ENCODE results near the gene RTL1.

RTL1 gene

GRCh38 chr14:100857233-100857922, 46.1 kb downstream of the RTL1 start:
- no peaks in the 10 kb centered on the region for H3K9me3 Mint-ChIP-seq (ENCODE audit: low read depth)
- H3K36me3 Mint-ChIP-seq: no peaks in the 10 kb centered on the region
- no peaks in the 10 kb centered on the region for H3K27me3 Mint-ChIP-seq
- H3K4me3 Mint-ChIP-seq: no peak overlapping the region
- H3K27ac Mint-ChIP-seq: no peak overlapping the region
- H3K4me1 Mint-ChIP-seq (ENCODE audit: low read depth): no peaks in the 10 kb centered on the region

- no peaks in the 10 kb centered on the region for H3K27me3 Mint-ChIP-seq
- no peaks in the 10 kb centered on the region for H3K36me3 Mint-ChIP-seq
- H3K4me1 Mint-ChIP-seq (ENCODE audit: low read depth): no peaks in the 10 kb centered on the region
- H3K4me3 Mint-ChIP-seq: no peak overlapping the region
- H3K9me3 Mint-ChIP-seq (ENCODE audit: low read depth): no peaks in the 10 kb centered on the region
- no peak overlapping the region for H3K27ac Mint-ChIP-seq
Observed at GRCh38 chr14:100856056-100856950, 47.2 kb downstream of the RTL1 start.

- no peaks in the 10 kb centered on the region for H3K9me3 Mint-ChIP-seq (ENCODE audit: low read depth)
- no peaks in the 10 kb centered on the region for H3K27me3 Mint-ChIP-seq
- H3K4me3 Mint-ChIP-seq: no peak overlapping the region
- no peaks in the 10 kb centered on the region for H3K36me3 Mint-ChIP-seq
- no peak overlapping the region for H3K27ac Mint-ChIP-seq
- H3K4me1 Mint-ChIP-seq (ENCODE audit: low read depth): no peaks in the 10 kb centered on the region
Observed at GRCh38 chr14:100855256-100855930, 48.1 kb downstream of the RTL1 start.

GRCh38 chr14:100854435-100854834, 49.1 kb downstream of the RTL1 start:
- no peaks in the 10 kb centered on the region for H3K27me3 Mint-ChIP-seq
- no peaks in the 10 kb centered on the region for H3K4me1 Mint-ChIP-seq (ENCODE audit: low read depth)
- H3K4me3 Mint-ChIP-seq: no peak overlapping the region
- no peaks in the 10 kb centered on the region for H3K36me3 Mint-ChIP-seq
- H3K27ac Mint-ChIP-seq: no peak overlapping the region
- H3K9me3 Mint-ChIP-seq (ENCODE audit: low read depth): no peaks in the 10 kb centered on the region

- no peak overlapping the region for H3K4me3 Mint-ChIP-seq
- no peaks in the 10 kb centered on the region for H3K36me3 Mint-ChIP-seq
- H3K4me1 Mint-ChIP-seq (ENCODE audit: low read depth): no peaks in the 10 kb centered on the region
- no peaks in the 10 kb centered on the region for H3K27me3 Mint-ChIP-seq
- H3K27ac Mint-ChIP-seq: no peak overlapping the region
- no peaks in the 10 kb centered on the region for H3K9me3 Mint-ChIP-seq (ENCODE audit: low read depth)
Observed at GRCh38 chr14:100851946-100852620, 51.4 kb downstream of the RTL1 start.

GRCh38 chr14:100851586-100851916, 52.0 kb downstream of the RTL1 start:
- Mint-ChIP-seq H3K4me1 (ENCODE audit: low read depth) (no peaks in the 10 kb centered on the region), H3K9me3 (ENCODE audit: low read depth) (no peaks in the 10 kb centered on the region), H3K4me3 (no peak overlapping the region), H3K27me3 (no peaks in the 10 kb centered on the region), H3K27ac (no peak overlapping the region), H3K36me3 (no peaks in the 10 kb centered on the region)

GRCh38 chr14:100850841-100851585, 52.5 kb downstream of the RTL1 start:
- H3K36me3 Mint-ChIP-seq: no peaks in the 10 kb centered on the region
- no peak overlapping the region for H3K4me3 Mint-ChIP-seq
- no peak overlapping the region for H3K27ac Mint-ChIP-seq
- H3K9me3 Mint-ChIP-seq (ENCODE audit: low read depth): no peaks in the 10 kb centered on the region
- no peaks in the 10 kb centered on the region for H3K27me3 Mint-ChIP-seq
- H3K4me1 Mint-ChIP-seq (ENCODE audit: low read depth): no peaks in the 10 kb centered on the region

GRCh38 chr14:100849115-100849781, 54.3 kb downstream of the RTL1 start:
- Mint-ChIP-seq H3K4me1 (ENCODE audit: low read depth) (peaks cover 2% of the 10 kb centered on the region), H3K36me3 (no peaks in the 10 kb centered on the region), H3K27me3 (no peaks in the 10 kb centered on the region), H3K4me3 (no peak overlapping the region), H3K9me3 (ENCODE audit: low read depth) (no peaks in the 10 kb centered on the region), H3K27ac (no peak overlapping the region)

- Mint-ChIP-seq H3K36me3 (no peaks in the 10 kb centered on the region), H3K4me3 (no peak overlapping the region), H3K27me3 (no peaks in the 10 kb centered on the region), H3K27ac (no peak overlapping the region), H3K9me3 (ENCODE audit: low read depth) (no peaks in the 10 kb centered on the region), H3K4me1 (ENCODE audit: low read depth) (peaks cover 7% of the 10 kb centered on the region)
Observed at GRCh38 chr14:100846309-100846859, 57.1 kb downstream of the RTL1 start.

GRCh38 chr14:100845341-100845740, 58.2 kb downstream of the RTL1 start:
- peaks cover 7% of the 10 kb centered on the region for H3K4me1 Mint-ChIP-seq (ENCODE audit: low read depth)
- H3K9me3 Mint-ChIP-seq (ENCODE audit: low read depth): no peaks in the 10 kb centered on the region
- no peaks in the 10 kb centered on the region for H3K36me3 Mint-ChIP-seq
- H3K4me3 Mint-ChIP-seq: no peak overlapping the region
- no peak overlapping the region for H3K27ac Mint-ChIP-seq
- H3K27me3 Mint-ChIP-seq: no peaks in the 10 kb centered on the region

- Mint-ChIP-seq H3K4me3 (no peak overlapping the region), H3K36me3 (no peaks in the 10 kb centered on the region), H3K27ac (no peak overlapping the region), H3K9me3 (ENCODE audit: low read depth) (no peaks in the 10 kb centered on the region), H3K4me1 (ENCODE audit: low read depth) (peaks cover 7% of the 10 kb centered on the region), H3K27me3 (no peaks in the 10 kb centered on the region)
Observed at GRCh38 chr14:100844846-100845245, 58.7 kb downstream of the RTL1 start.

GRCh38 chr14:100844421-100844820, 59.1 kb downstream of the RTL1 start:
- no peaks in the 10 kb centered on the region for H3K27me3 Mint-ChIP-seq

GRCh38 chr14:100844082-100844408, 59.5 kb downstream of the RTL1 start:
- Mint-ChIP-seq H3K4me3 (no peak overlapping the region), H3K27ac (no peak overlapping the region), H3K9me3 (ENCODE audit: low read depth) (no peaks in the 10 kb centered on the region), H3K27me3 (no peaks in the 10 kb centered on the region), H3K36me3 (no peaks in the 10 kb centered on the region), H3K4me1 (ENCODE audit: low read depth) (peaks cover 7% of the 10 kb centered on the region)

More at GRCh38 chr14:100844421-100844820, 59.1 kb downstream of the RTL1 start:
- Mint-ChIP-seq H3K36me3 (no peaks in the 10 kb centered on the region), H3K27ac (no peak overlapping the region), H3K4me3 (no peak overlapping the region), H3K4me1 (ENCODE audit: low read depth) (peaks cover 7% of the 10 kb centered on the region), H3K9me3 (ENCODE audit: low read depth) (no peaks in the 10 kb centered on the region)

- Mint-ChIP-seq H3K9me3 (ENCODE audit: low read depth) (no peaks in the 10 kb centered on the region), H3K36me3 (no peaks in the 10 kb centered on the region), H3K27ac (no peak overlapping the region), H3K4me3 (no peak overlapping the region), H3K27me3 (no peaks in the 10 kb centered on the region), H3K4me1 (ENCODE audit: low read depth) (peaks cover 7% of the 10 kb centered on the region)
Observed at GRCh38 chr14:100842799-100843198, 60.7 kb downstream of the RTL1 start.

All from activated naive CD8-positive, alpha-beta T cell (primary cell).